Smooth muscle cell (in vitro differentiated cells): Measurements from ENCODE around the gene ZNF92. TPM values are rescaled to one million over a fixed set of nuclear protein-coding genes. Genes with fewer than 3 reads are reported as not detected.
"Not testable (repeated sequence)": the region's sequence is repeated elsewhere in the genome, so short reads cannot be mapped to it uniquely, and the experiment has no call there.

Experiments used
- DNase-seq: peaks from one replicate; lab custom pipeline; 2025; ENCODE audit not compliant: unreplicated experiment; lab: John Stamatoyannopoulos, UW
- H2AFZ ChIP-seq: fragments of 200-600 bp; sonication (generic); 2 replicates; pipeline ENCODE4 v1.6.0; 2016; ENCODE audit warnings: antibody characterized with exemption, low read depth, mild to moderate bottlenecking
- H3F3A ChIP-seq: fragments of 200-600 bp; sonication (generic); 2 replicates; pipeline ENCODE4 v1.6.0; 2017; ENCODE audit warnings: antibody characterized with exemption, low read depth
- H3K27ac ChIP-seq: fragments of 200-600 bp; sonication (generic); 2 replicates; pipeline ENCODE4 v1.5.1; 2016; ENCODE audit warnings: low read depth, mild to moderate bottlenecking
- H3K27me3 ChIP-seq: fragments of 200-600 bp; sonication (generic); 2 replicates; pipeline ENCODE4 v1.6.1; 2016; ENCODE audit warnings: low read depth, mild to moderate bottlenecking
- H3K36me3 ChIP-seq: fragments of 200-600 bp; sonication (generic); 2 replicates; pipeline ENCODE4 v1.5.1; 2016; ENCODE audit warnings: low read depth
- H3K4me1 ChIP-seq: fragments of 200-600 bp; sonication (generic); 2 replicates; pipeline ENCODE4 v1.5.1; 2016; ENCODE audit warnings: low read depth
- H3K4me2 ChIP-seq: fragments of 200-600 bp; sonication (generic); 2 replicates; pipeline ENCODE4 v1.6.0; 2016; ENCODE audit warnings: mild to moderate bottlenecking
- H3K4me3 ChIP-seq: fragments of 200-600 bp; sonication (generic); 2 replicates; pipeline ENCODE4 v1.5.1; 2016; ENCODE audit warnings: mild to moderate bottlenecking
- H3K79me2 ChIP-seq: fragments of 200-600 bp; sonication (generic); 2 replicates; pipeline ENCODE4 v1.6.0; 2016; ENCODE audit warnings: low read depth, mild to moderate bottlenecking
- H3K9ac ChIP-seq: fragments of 200-600 bp; sonication (generic); 2 replicates; pipeline ENCODE4 v1.6.0; 2016; ENCODE audit warnings: low read depth
- H3K9me3 ChIP-seq: fragments of 200-600 bp; sonication (generic); replicated peaks from 2 replicates; pipeline ENCODE4 v1.5.1; 2016; ENCODE audit warnings: low read depth
- H4K20me1 ChIP-seq: fragments of 200-600 bp; sonication (generic); 2 replicates; pipeline ENCODE4 v1.6.0; 2016; ENCODE audit warnings: low read depth
- CTCF ChIP-seq: fragments of 200-600 bp; sonication (generic); IDR thresholded peaks from 2 replicates; pipeline ENCODE4 v1.5.1; 2017; ENCODE audit warnings: borderline replicate concordance, mild to moderate bottlenecking, antibody characterized with exemption; ENCODE audit not compliant: insufficient read depth, poor library complexity, severe bottlenecking
- WGBS: methylation state at CpG from one replicate; pipeline ENCODE4 v1.1.7; 2016; ENCODE audit warnings: low lambda C conversion rate; 5-methylcytosine and 5-hydroxymethylcytosine counted together
- polyA plus RNA-seq: library from polyadenylated mRNA; unstranded; fragments of >200 nt; fragmentation: Nextera tagmentation; extraction: Ambion mirVana; gene quantifications from 2 replicates; pipeline ENCODE4 v1.2.1, GENCODE V29; 2016
- total RNA-seq: library from RNA; depleted of rRNA; stranded (reverse); fragments of >200 nt; gene quantifications from 2 replicates; pipeline ENCODE4 v1.2.3, GENCODE V29; 2014

ZNF92 gene
- total and polyA plus RNA-seq, 2 experiments from 2014 or later = 2.3 to 14.3 TPM

GRCh38 chr7:65342723-65343629, 30.7 kb upstream of the ZNF92 start:
- no peaks in the 10 kb centered on the region for H3F3A ChIP-seq
- H3K27me3 ChIP-seq = no peaks in the 10 kb centered on the region
- no peaks in the 10 kb centered on the region for H3K36me3 ChIP-seq
- TF ChIP-seq CTCF = no peak
- 93% methylated on average over 4 of the region's 4 CpGs for WGBS
- no peaks in the 10 kb centered on the region for H3K79me2 ChIP-seq
- H3K4me2 ChIP-seq = no peak overlapping the region
- H3K9ac ChIP-seq = no peak overlapping the region
- H3K4me3 ChIP-seq = no peak overlapping the region
- H2AFZ ChIP-seq = no peak overlapping the region
- H3K9me3 ChIP-seq = no peaks in the 10 kb centered on the region
- no peak for DNase-seq
- no peaks in the 10 kb centered on the region for H4K20me1 ChIP-seq
- H3K4me1 ChIP-seq = no peaks in the 10 kb centered on the region
- no peak overlapping the region for H3K27ac ChIP-seq

GRCh38 chr7:65344541-65344940, 29.1 kb upstream of the ZNF92 start:
- not testable (repeated sequence) for H3K79me2 ChIP-seq, H3K27me3 ChIP-seq, H4K20me1 ChIP-seq, H3K9ac ChIP-seq, H3F3A ChIP-seq, H3K9me3 ChIP-seq, H3K4me3 ChIP-seq, H3K27ac ChIP-seq, H3K36me3 ChIP-seq, H2AFZ ChIP-seq, H3K4me1 ChIP-seq, H3K4me2 ChIP-seq, DNase-seq
- 86% methylated on average over 4 of the region's 4 CpGs for WGBS

- WGBS = 91% methylated on average over 4 of the region's 4 CpGs
Measured at GRCh38 chr7:65354263-65354662, 19.4 kb upstream of the ZNF92 start.

GRCh38 chr7:65369843-65370242, 3.8 kb upstream of the ZNF92 start:
- Histone ChIP-seq H3K9ac (no peak overlapping the region), H3F3A (no peaks in the 10 kb centered on the region), H3K79me2 (peaks cover 8% of the 10 kb centered on the region), H3K4me1 (no peaks in the 10 kb centered on the region), H4K20me1 (peaks cover 4% of the 10 kb centered on the region), H3K27ac (no peak overlapping the region), H3K4me3 (no peak overlapping the region), H3K36me3 (no peaks in the 10 kb centered on the region), H3K4me2 (no peak overlapping the region), H3K27me3 (no peaks in the 10 kb centered on the region), H3K9me3 (no peaks in the 10 kb centered on the region), H2AFZ (no peak overlapping the region)
- 96% methylated on average over 3 of the region's 3 CpGs for WGBS
- TF ChIP-seq CTCF = no peak
- no peak for DNase-seq

More at GRCh38 chr7:65354263-65354662, 19.4 kb upstream of the ZNF92 start:
- Histone ChIP-seq H3K36me3 (no peaks in the 10 kb centered on the region), H3F3A (no peaks in the 10 kb centered on the region), H3K27ac (no peak overlapping the region), H3K27me3 (no peaks in the 10 kb centered on the region), H3K9ac (no peak overlapping the region), H3K4me2 (no peak overlapping the region), H3K4me3 (no peak overlapping the region), H3K79me2 (no peaks in the 10 kb centered on the region), H3K9me3 (no peaks in the 10 kb centered on the region), H3K4me1 (no peaks in the 10 kb centered on the region), H2AFZ (no peak overlapping the region), H4K20me1 (no peaks in the 10 kb centered on the region)
- DNase-seq = no peak
- no peak for TF ChIP-seq CTCF
